Liver (tissue), 9 donors: ENCODE results near the gene COL7A1. TPM values are rescaled to one million over a fixed set of nuclear protein-coding genes. Genes with fewer than 3 reads are reported as not detected.
"Not testable (repeated sequence)": the region's sequence is repeated elsewhere in the genome, so short reads cannot be mapped to it uniquely, and the experiment has no call there.

Experiments
- DNase-seq: peaks from one replicate; pipeline ENCODE4 v3.0.0-alpha.2; 2017; ENCODE audit warnings: low spot score
- H3K27ac ChIP-seq, 2 donors: one replicate each; pipeline ENCODE4 v1.7.0; 2013; ENCODE audit warnings: inconsistent platforms in 2 of 2, low read length in 2 of 2, control low read depth in 1 of 2, low read depth in 1 of 2, mild to moderate bottlenecking in 1 of 2
- H3K27me3 ChIP-seq, 4 donors: one replicate each; pipeline versions ENCODE4 v1.6.1 to v1.7.0; 2013; ENCODE audit warnings: low read length in 3 of 4, inconsistent platforms in 1 of 4, mild to moderate bottlenecking in 1 of 4, moderate library complexity in 1 of 4; ENCODE audit not compliant: control insufficient read depth in 4 of 4, insufficient read depth in 4 of 4
- H3K36me3 ChIP-seq, 4 donors: one replicate each; pipeline versions ENCODE4 v1.6.1 to v1.7.0; 2013; ENCODE audit warnings: low read length in 3 of 4, mild to moderate bottlenecking in 3 of 4, low read depth in 1 of 4, moderate library complexity in 1 of 4; ENCODE audit not compliant: control insufficient read depth in 4 of 4, insufficient read depth in 3 of 4
- H3K4me1 ChIP-seq, 4 donors: one replicate each; pipeline versions ENCODE4 v1.6.1 to v1.7.0; 2013; ENCODE audit warnings: low read length in 3 of 4, mild to moderate bottlenecking in 3 of 4, moderate library complexity in 1 of 4; ENCODE audit not compliant: control insufficient read depth in 4 of 4, insufficient read depth in 4 of 4
- H3K4me3 ChIP-seq, 3 donors: one replicate each; pipeline versions ENCODE4 v1.6.1 to v1.7.0; 2013; ENCODE audit warnings: low read length in 3 of 3, control low read depth in 1 of 3, low read depth in 1 of 3, mild to moderate bottlenecking in 1 of 3
- H3K9ac ChIP-seq, 2 donors: one replicate each; pipeline ENCODE4 v1.7.0; 2013; ENCODE audit warnings: low read length in 2 of 2, mild to moderate bottlenecking in 2 of 2, moderate library complexity in 2 of 2, control low read depth in 1 of 2, low read depth in 1 of 2
- H3K9me3 ChIP-seq, 4 donors: one replicate each; pipeline versions ENCODE4 v1.6.1 to v1.7.0; 2013; ENCODE audit warnings: low read length in 3 of 4; ENCODE audit not compliant: control insufficient read depth in 4 of 4
- ATF3 ChIP-seq: IDR thresholded peaks from 2 replicates; pipeline ENCODE4 v1.6.1; 2016; ENCODE audit warnings: antibody characterized with exemption
- FOXA1 ChIP-seq: IDR thresholded peaks from 2 replicates; pipeline ENCODE4 v1.6.1; 2016; ENCODE audit warnings: antibody characterized with exemption
- FOXA2 ChIP-seq: IDR thresholded peaks from 2 replicates; pipeline ENCODE4 v1.6.1; 2016; ENCODE audit warnings: antibody characterized with exemption
- GABPA ChIP-seq, 2 donors: IDR thresholded peaks in 1 of 2; conservative IDR thresholded peaks in 1 of 2; 2 replicates each; pipeline ENCODE4 v1.6.1; 2016; ENCODE audit warnings: antibody characterized with exemption in 2 of 2, mild to moderate bottlenecking in 1 of 2, moderate library complexity in 1 of 2
- HNF4A ChIP-seq, 2 donors: conservative IDR thresholded peaks; 2 replicates each; pipeline ENCODE4 v1.6.1; 2016; ENCODE audit warnings: antibody characterized with exemption in 2 of 2, mild to moderate bottlenecking in 2 of 2
- HNF4G ChIP-seq: IDR thresholded peaks from 2 replicates; pipeline ENCODE4 v1.6.1; 2016; ENCODE audit warnings: antibody characterized with exemption
- JUND ChIP-seq, 2 donors: IDR thresholded peaks; 2 replicates each; pipeline ENCODE4 v1.6.1; 2016; ENCODE audit warnings: antibody characterized with exemption in 2 of 2
- MAX ChIP-seq: IDR thresholded peaks from 2 replicates; pipeline ENCODE4 v1.6.1; 2016; ENCODE audit warnings: antibody characterized with exemption
- NR2F2 ChIP-seq: IDR thresholded peaks from 2 replicates; pipeline ENCODE4 v1.6.1; 2016; ENCODE audit warnings: antibody characterized with exemption
- RAD21 ChIP-seq, 2 donors: IDR thresholded peaks; 2 replicates each; pipeline ENCODE4 v1.6.1; 2016; ENCODE audit warnings: antibody characterized with exemption in 2 of 2, mild to moderate bottlenecking in 2 of 2
- REST ChIP-seq: IDR thresholded peaks from 2 replicates; pipeline ENCODE4 v1.6.1; 2016; ENCODE audit warnings: antibody characterized with exemption, mild to moderate bottlenecking
- RXRA ChIP-seq, 2 donors: IDR thresholded peaks; 2 replicates each; pipeline ENCODE4 v1.6.1; 2017 to 2018; ENCODE audit warnings: antibody characterized with exemption in 2 of 2, mild to moderate bottlenecking in 1 of 2
- SP1 ChIP-seq: IDR thresholded peaks from 2 replicates; pipeline ENCODE4 v1.6.1; 2018; ENCODE audit warnings: antibody characterized with exemption, mild to moderate bottlenecking
- TAF1 ChIP-seq: conservative IDR thresholded peaks from 2 replicates; pipeline ENCODE4 v1.6.1; 2016; ENCODE audit warnings: antibody characterized with exemption, mild to moderate bottlenecking
- YY1 ChIP-seq: IDR thresholded peaks from 2 replicates; pipeline ENCODE4 v1.6.1; 2016; ENCODE audit warnings: antibody characterized with exemption, mild to moderate bottlenecking
- ZBTB33 ChIP-seq: IDR thresholded peaks from 2 replicates; pipeline ENCODE4 v1.6.1; 2016; ENCODE audit warnings: antibody characterized with exemption
- WGBS: extraction: QIAGEN DNeasy Blood & Tissue Kit; methylation state at CpG from one replicate; pipeline ENCODE4 v1.1.7; 2013; 5-methylcytosine and 5-hydroxymethylcytosine counted together
- polyA plus RNA-seq, 2 donors: library from polyadenylated mRNA; stranded (reverse) in 1 of 2; unstranded in 1 of 2; fragments of 200-250 nt in 1 of 2; fragments of >200 nt in 1 of 2; fragmentation: Nextera tagmentation in 1 of 2; extraction: Ambion mirVana in 1 of 2; gene quantifications; one replicate each; pipeline versions ENCODE4 v1.2.1 to v1.2.3, GENCODE V29; 2013 to 2015
- total RNA-seq, 2 donors: library from RNA; depleted of rRNA; stranded (reverse); fragments of >200 nt; gene quantifications; one replicate each; pipeline ENCODE4 v1.2.3, GENCODE V29; 2014
- donor health status: healthy.
- donor health status: healthy.
- donor health status: healthy.
- donor health status: healthy.
- donor health status: healthy.

Gene COL7A1
- total and polyA plus RNA-seq, 4 donors = 0.24 to 0.84 (median 0.40) TPM

GRCh38 chr3:48532271-48532976, 62.7 kb downstream of the COL7A1 start:
- no peaks in the 10 kb centered on the region for H3K4me1 ChIP-seq
- no peak for DNase-seq
- H3K36me3 ChIP-seq = peaks cover 0 to 2% (median 0%) of the 10 kb centered on the region in 4 donors
- no peaks in the 10 kb centered on the region for H3K9me3 ChIP-seq
- H3K9ac ChIP-seq = no peak overlapping the region
- WGBS = 92% methylated on average over 6 of the region's 6 CpGs
- no peak overlapping the region for H3K4me3 ChIP-seq
- H3K27ac ChIP-seq = no peak overlapping the region
- H3K27me3 ChIP-seq = no peaks in the 10 kb centered on the region
- TF ChIP-seq REST (no peak), ATF3 (no peak), GABPA (IDR thresholded peaks at IDR 0.05 in 1 of 2, conservative IDR thresholded peaks at IDR 0.05 in 1 of 2) (no peak), NR2F2 (no peak), RXRA (IDR thresholded peaks at IDR 0.05) (no peak), SP1 (no peak)

- H3K4me3 ChIP-seq = not testable (repeated sequence)
- 97% methylated on average over 4 of the region's 4 CpGs for WGBS
These were observed 64.4 kb downstream of the COL7A1 start for GRCh38 chr3:48530701-48531100.

GRCh38 chr3:48528754-48529153, 66.4 kb downstream of the COL7A1 start:
- no peaks in the 10 kb centered on the region for H3K36me3 ChIP-seq
- H3K4me3 ChIP-seq = no peak overlapping the region
- no peak for DNase-seq
- no peaks in the 10 kb centered on the region for H3K27me3 ChIP-seq
- H3K4me1 ChIP-seq = no peaks in the 10 kb centered on the region
- no peak overlapping the region for H3K9ac ChIP-seq
- 83% methylated on average over 3 of the region's 3 CpGs for WGBS
- no peak overlapping the region for H3K27ac ChIP-seq
- no peaks in the 10 kb centered on the region for H3K9me3 ChIP-seq
- no peak for TF ChIP-seq HNF4A (conservative IDR thresholded peaks at IDR 0.05)
- TF ChIP-seq ZBTB33 = no peak
- TF ChIP-seq FOXA1 = no peak
- TF ChIP-seq GABPA (IDR thresholded peaks at IDR 0.05 in 1 of 2, conservative IDR thresholded peaks at IDR 0.05 in 1 of 2) = no peak
- no peak for TF ChIP-seq RAD21 (IDR thresholded peaks at IDR 0.05)
- TF ChIP-seq YY1 = no peak
- no peak for TF ChIP-seq ATF3
- TF ChIP-seq FOXA2 = no peak
- TF ChIP-seq REST = no peak
- no peak for TF ChIP-seq SP1
- TF ChIP-seq HNF4G = no peak
- TF ChIP-seq NR2F2 = no peak
- TF ChIP-seq RXRA (IDR thresholded peaks at IDR 0.05) = no peak
- no peak for TF ChIP-seq MAX
- TF ChIP-seq TAF1 = no peak
- TF ChIP-seq JUND (IDR thresholded peaks at IDR 0.05) = no peak

More at GRCh38 chr3:48530701-48531100, 64.4 kb downstream of the COL7A1 start:
- H3K9me3 ChIP-seq, H3K9ac ChIP-seq, DNase-seq, H3K27ac ChIP-seq, H3K27me3 ChIP-seq, H3K4me1 ChIP-seq, H3K36me3 ChIP-seq: not testable (repeated sequence)
